ENCODE measurements around the gene SKOR1. TPM values are rescaled to one million over a fixed set of nuclear protein-coding genes. Genes with fewer than 3 reads are reported as not detected.

Gene SKOR1
- total and polyA plus RNA-seq, 9 donors: 0.05 to 1.2 (median 0.88) TPM

DNA sequence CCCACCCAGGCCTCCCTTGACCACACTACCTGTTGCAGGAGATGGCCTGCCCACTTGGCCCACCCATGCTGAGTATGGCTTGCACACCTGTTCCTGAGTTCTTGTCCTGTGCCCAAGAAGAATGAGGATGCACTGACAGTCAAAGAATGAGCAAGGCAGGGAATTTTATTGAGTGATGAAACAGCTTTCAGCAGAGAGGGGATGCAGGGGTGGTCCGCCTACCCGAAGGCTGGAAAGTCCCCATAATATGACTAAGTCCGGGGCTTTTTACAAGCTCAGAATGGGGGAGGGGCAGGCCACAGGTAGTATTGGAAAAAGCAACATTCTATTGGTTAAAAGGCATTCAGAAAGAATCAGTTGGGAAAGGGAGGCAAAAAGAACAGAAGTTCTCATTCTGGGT, 44.4 kb downstream of the SKOR1 start:
- H3K27me3 ChIP-seq: no peaks in the 10 kb centered on the region
- intact Hi-C loops (cut with DNase I): loop anchor here in 3 of 4 donors (5.0 to 10.0 kb wide), 4 partner anchors 85 to 288 kb away; partner anchors contain the start of gene PIAS1 (in 1 of the 3)
- DNase-seq: no peak

DNA sequence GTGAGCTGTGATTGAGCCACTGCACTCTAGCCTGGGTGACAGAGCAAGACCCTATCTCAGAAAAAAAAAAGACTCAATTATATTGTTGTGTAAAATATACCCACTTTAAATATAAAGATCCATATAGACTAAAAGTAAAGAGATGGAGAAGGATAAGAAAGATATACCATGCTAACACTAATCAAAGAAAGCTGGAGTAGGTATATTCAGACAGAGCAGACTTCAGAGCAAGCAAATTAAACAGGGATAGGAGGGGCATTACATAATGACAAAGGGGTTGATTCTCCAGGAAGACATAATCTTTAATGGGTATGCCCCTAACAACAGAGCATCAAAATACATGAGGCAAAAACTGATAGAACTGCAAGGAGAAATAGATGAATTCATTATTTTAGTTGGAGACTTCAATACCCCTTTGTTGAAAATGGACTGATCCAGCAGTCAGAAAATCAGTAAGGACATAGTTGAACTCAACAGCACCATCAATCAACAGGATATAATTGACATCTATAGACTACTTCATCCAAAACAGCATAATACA, 45.6 kb downstream of the SKOR1 start:
- no peak for DNase-seq
- no peaks in the 10 kb centered on the region for H3K9me3 ChIP-seq
- H3K4me3 ChIP-seq: no peak overlapping the region
- no peak overlapping the region for H3K27ac ChIP-seq
- no peaks in the 10 kb centered on the region for H3K4me1 ChIP-seq (ENCODE audit: insufficient read depth)
- no peak for TF ChIP-seq POLR2A (IDR thresholded peaks at IDR 0.05)
- TF ChIP-seq, protein P1, sequence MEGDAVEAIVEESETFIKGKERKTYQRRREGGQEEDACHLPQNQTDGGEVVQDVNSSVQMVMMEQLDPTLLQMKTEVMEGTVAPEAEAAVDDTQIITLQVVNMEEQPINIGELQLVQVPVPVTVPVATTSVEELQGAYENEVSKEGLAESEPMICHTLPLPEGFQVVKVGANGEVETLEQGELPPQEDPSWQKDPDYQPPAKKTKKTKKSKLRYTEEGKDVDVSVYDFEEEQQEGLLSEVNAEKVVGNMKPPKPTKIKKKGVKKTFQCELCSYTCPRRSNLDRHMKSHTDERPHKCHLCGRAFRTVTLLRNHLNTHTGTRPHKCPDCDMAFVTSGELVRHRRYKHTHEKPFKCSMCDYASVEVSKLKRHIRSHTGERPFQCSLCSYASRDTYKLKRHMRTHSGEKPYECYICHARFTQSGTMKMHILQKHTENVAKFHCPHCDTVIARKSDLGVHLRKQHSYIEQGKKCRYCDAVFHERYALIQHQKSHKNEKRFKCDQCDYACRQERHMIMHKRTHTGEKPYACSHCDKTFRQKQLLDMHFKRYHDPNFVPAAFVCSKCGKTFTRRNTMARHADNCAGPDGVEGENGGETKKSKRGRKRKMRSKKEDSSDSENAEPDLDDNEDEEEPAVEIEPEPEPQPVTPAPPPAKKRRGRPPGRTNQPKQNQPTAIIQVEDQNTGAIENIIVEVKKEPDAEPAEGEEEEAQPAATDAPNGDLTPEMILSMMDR (IDR thresholded peaks at IDR 0.05): no peak
- TF ChIP-seq EP300 (IDR thresholded peaks at IDR 0.05): no peak
- intact Hi-C loops (cut with DNase I): loop anchor here in 1 of 4 donors (5.0 kb wide), 1 partner anchor 286 kb away; no protein-coding TSS in a partner anchor
- H3K36me3 ChIP-seq: no peaks in the 10 kb centered on the region
- no peaks in the 10 kb centered on the region for H3K27me3 ChIP-seq

More for the DNA sequence above, 44.4 kb downstream of the SKOR1 start:
- Histone ChIP-seq H3K4me1 (ENCODE audit: insufficient read depth) (no peaks in the 10 kb centered on the region), H3K36me3 (no peaks in the 10 kb centered on the region), H3K4me3 (no peak overlapping the region), H3K27ac (no peak overlapping the region), H3K9me3 (no peaks in the 10 kb centered on the region)
- TF ChIP-seq POLR2A (IDR thresholded peaks at IDR 0.05) (no peak), EP300 (IDR thresholded peaks at IDR 0.05) (no peak)
- TF ChIP-seq, protein P1 (IDR thresholded peaks at IDR 0.05): no peak
- WGBS, 3 donors: 90 to 96% (median 96%) methylated on average over 3 of the region's 3 CpGs

DNA sequence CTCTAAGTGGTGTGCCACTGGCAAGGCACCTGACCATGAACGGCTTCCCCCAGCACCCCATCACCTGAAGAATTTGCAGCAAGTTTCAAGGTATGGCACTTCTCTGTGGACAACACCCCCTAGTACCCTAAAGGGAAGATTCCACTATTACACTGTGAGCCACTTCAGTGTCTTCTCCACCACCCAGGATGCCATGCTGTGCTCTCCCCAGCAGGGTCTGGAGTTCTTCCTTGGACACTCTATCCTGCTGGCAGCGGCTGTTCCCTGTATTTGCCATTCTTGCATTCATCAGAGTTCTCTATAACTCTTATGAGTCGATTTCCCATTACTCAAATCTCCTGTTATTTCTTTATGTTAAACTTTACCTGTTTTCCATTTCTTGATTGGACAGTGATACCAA, 48.5 kb downstream of the SKOR1 start:
- H3K4me1 ChIP-seq (ENCODE audit: insufficient read depth): no peaks in the 10 kb centered on the region
- 91 to 95% (median 92%) methylated on average over 3 of the region's 3 CpGs for WGBS, 3 donors
- TF ChIP-seq EP300 (IDR thresholded peaks at IDR 0.05) (no peak), POLR2A (IDR thresholded peaks at IDR 0.05) (no peak)
- TF ChIP-seq, protein P1 (IDR thresholded peaks at IDR 0.05): no peak
- no peaks in the 10 kb centered on the region for H3K27me3 ChIP-seq
- DNase-seq: no peak
- H3K4me3 ChIP-seq: no peak overlapping the region
- H3K27ac ChIP-seq: no peak overlapping the region
- no peaks in the 10 kb centered on the region for H3K36me3 ChIP-seq
- intact Hi-C loops (cut with DNase I): loop anchor here in 1 of 4 donors (5.0 kb wide), 1 partner anchor 284 kb away; no protein-coding TSS in a partner anchor
- H3K9me3 ChIP-seq: no peaks in the 10 kb centered on the region

DNA sequence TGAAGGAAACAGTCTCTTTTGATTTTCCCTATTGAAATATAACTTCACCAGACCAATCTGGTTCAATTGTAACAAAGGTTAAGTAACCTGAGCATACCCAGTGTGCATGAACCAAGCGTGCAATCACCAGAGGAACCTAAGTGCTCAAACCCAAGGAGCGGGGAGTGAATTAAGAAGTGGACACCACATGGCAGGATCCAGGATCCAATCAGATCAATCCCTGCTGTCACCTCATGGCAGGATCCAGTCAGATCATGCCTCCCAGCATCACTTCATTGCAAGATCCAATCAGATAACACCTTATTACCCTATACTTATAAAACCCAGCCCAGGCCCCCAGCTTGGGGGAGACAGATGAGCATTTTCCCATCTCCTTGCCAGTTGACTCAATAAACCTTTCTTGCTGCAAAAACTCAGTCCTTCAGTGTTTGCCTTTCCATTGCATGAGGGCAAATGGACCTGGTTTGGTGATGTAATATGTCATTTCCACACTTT, 53.5 kb downstream of the SKOR1 start:
- H3K36me3 ChIP-seq: no peaks in the 10 kb centered on the region
- 93 to 96% (median 94%) methylated on average over 2 of the region's 2 CpGs for WGBS, 3 donors
- H3K27me3 ChIP-seq: no peaks in the 10 kb centered on the region
- intact Hi-C loops (cut with DNase I): no loop called here
- no peaks in the 10 kb centered on the region for H3K4me1 ChIP-seq (ENCODE audit: insufficient read depth)
- TF ChIP-seq, protein P1 (IDR thresholded peaks at IDR 0.05): no peak
- TF ChIP-seq POLR2A (IDR thresholded peaks at IDR 0.05) (no peak), EP300 (IDR thresholded peaks at IDR 0.05) (no peak)
- H3K9me3 ChIP-seq: no peaks in the 10 kb centered on the region
- H3K4me3 ChIP-seq: no peak overlapping the region
- H3K27ac ChIP-seq: no peak overlapping the region
- DNase-seq: no peak
